Endothelial cell of umbilical vein (primary cell): ENCODE measurements around the gene PPHLN1.

ENCODE experiments used
- CTCF ChIP-seq, 2 donors: IDR thresholded peaks; 1 replicate in 1 of 2; 2 replicates in 1 of 2; pipeline ENCODE4 v1.5.1; 2011; ENCODE audit warnings: low read length in 2 of 2, mild to moderate bottlenecking in 2 of 2, moderate library complexity in 2 of 2, control low read depth in 1 of 2, inconsistent platforms in 1 of 2, low read depth in 1 of 2; ENCODE audit not compliant: insufficient read depth in 1 of 2; ENCODE audit errors: extremely low read depth in 1 of 2
- EZH2 ChIP-seq: IDR thresholded peaks from 2 replicates; pipeline ENCODE4 v1.6.1; 2012; ENCODE audit warnings: borderline replicate concordance, low read depth, mild to moderate bottlenecking, moderate library complexity, low read length, inconsistent platforms; ENCODE audit not compliant: severe bottlenecking
- JUN ChIP-seq: IDR thresholded peaks from 2 replicates; pipeline ENCODE4 v1.6.1; 2011; ENCODE audit warnings: borderline replicate concordance, low read depth; ENCODE audit not compliant: insufficient read length, insufficient read depth
- MAX ChIP-seq: IDR thresholded peaks from 2 replicates; pipeline ENCODE4 v1.6.1; 2011; ENCODE audit not compliant: insufficient read depth, insufficient read length
- MYC ChIP-seq: IDR thresholded peaks from one replicate; pipeline ENCODE4 v1.6.1; 2011; ENCODE audit warnings: mild to moderate bottlenecking, low read depth, low read length
- POLR2A ChIP-seq: IDR thresholded peaks from 2 replicates; pipeline ENCODE4 v1.6.1; 2012; ENCODE audit warnings: low read depth, mild to moderate bottlenecking, control low read depth, low read length
- POLR2AphosphoS5 ChIP-seq: IDR thresholded peaks from 2 replicates; pipeline ENCODE4 v1.6.1; 2012; ENCODE audit warnings: low read depth, mild to moderate bottlenecking, control low read depth, low read length, moderate library complexity; ENCODE audit not compliant: insufficient read depth

- TF ChIP-seq CTCF (IDR thresholded peaks at IDR 0.05; ENCODE audit: extremely low read depth in 1 of 2, insufficient read depth in 1 of 2, low read depth in 1 of 2, low read length in 2 of 2), result no peak
- TF ChIP-seq EZH2, result no peak
- no peak for TF ChIP-seq JUN
- TF ChIP-seq POLR2A, result no peak
- no peak for TF ChIP-seq POLR2AphosphoS5
- no peak for TF ChIP-seq MYC
- no peak for TF ChIP-seq MAX
Measured at GRCh38 chr12:42288544-42288943, 37.4 kb upstream of the PPHLN1 start.
